ENCODE data around the gene STK11. TPM values are rescaled to one million over a fixed set of nuclear protein-coding genes. Genes with fewer than 3 reads are reported as not detected.

STK11 gene
- total and polyA plus RNA-seq, 2 of the 4 experiments (the other 2 are of a cell fraction), result 39.3 to 42.8 TPM

DNA sequence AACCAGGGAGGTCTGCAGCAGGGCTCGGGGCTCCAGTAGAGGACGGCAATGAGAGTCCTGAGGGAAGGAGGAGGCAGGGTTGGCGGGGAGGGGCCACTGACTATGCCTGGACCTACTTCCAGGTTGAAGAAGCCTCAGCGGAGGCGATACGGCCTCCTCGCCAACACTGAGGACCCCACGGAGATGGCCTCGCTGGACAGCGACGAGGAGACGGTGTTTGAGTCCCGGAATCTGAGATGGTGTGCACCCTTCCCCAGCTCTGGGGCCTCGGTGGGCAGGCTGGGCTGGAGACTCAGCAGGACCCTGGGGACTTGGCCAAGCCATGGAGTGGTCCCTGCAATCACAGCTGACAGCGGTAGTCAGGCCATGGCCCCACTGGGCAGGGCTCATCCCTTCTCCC is 71.5 kb downstream of the STK11 start:
- TF ChIP-seq FOS (IDR thresholded peaks at IDR 0.05; ENCODE audit: low read depth, low read length) (no peak), CHD1 (IDR thresholded peaks at IDR 0.05; ENCODE audit: low read depth, low read length) (no peak), RCOR1 (IDR thresholded peaks at IDR 0.05; ENCODE audit: insufficient replicate concordance, low read length) (no peak), USF2 (IDR thresholded peaks at IDR 0.05; ENCODE audit: low read depth, low read length) (no peak), RAD21 (IDR thresholded peaks at IDR 0.05; ENCODE audit: low read length) (no peak), BHLHE40 (IDR thresholded peaks at IDR 0.05; ENCODE audit: low read depth, low read length) (no peak), SMC3 (IDR thresholded peaks at IDR 0.05; ENCODE audit: low read depth, low read length) (no peak), CEBPB (IDR thresholded peaks at IDR 0.05; ENCODE audit: low read depth, low read length) (no peak), MXI1 (IDR thresholded peaks at IDR 0.05; ENCODE audit: borderline replicate concordance, low read depth, low read length) (no peak), ELK1 (IDR thresholded peaks at IDR 0.05; ENCODE audit: borderline replicate concordance, low read depth, low read length) (no peak), MAFK (IDR thresholded peaks at IDR 0.05; ENCODE audit: low read depth, low read length) (no peak), MAZ (IDR thresholded peaks at IDR 0.05; ENCODE audit: borderline replicate concordance, low read depth, low read length) (no peak), RFX5 (IDR thresholded peaks at IDR 0.05; ENCODE audit: low read depth, low read length) (no peak), POLR2A (IDR thresholded peaks at IDR 0.05; ENCODE audit: low read depth, low read length) (no peak), NFE2L2 (IDR thresholded peaks at IDR 0.05; ENCODE audit: low read depth, low read length) (no peak), CTCF (conservative IDR thresholded peaks at IDR 0.05; ENCODE audit: low read depth, low read length) (no peak)
- in situ Hi-C loops (cut with MboI; ENCODE audit: low sequenced_read_pairs), result no loop called here

More for the DNA sequence above, 71.5 kb downstream of the STK11 start:
- no peak overlapping the region for H2BK20ac ChIP-seq (ENCODE audit: low read depth, low read length)
- no peaks in the 10 kb centered on the region; the same call in 1 of the 2 replicates for H3K9me1 ChIP-seq (ENCODE audit: insufficient read depth, low read length)
- no peak overlapping the region for H3K56ac ChIP-seq (ENCODE audit: extremely low read depth, insufficient read depth, low read length)
- H3K4me1 ChIP-seq (ENCODE audit: control insufficient read depth, insufficient read depth, low read length), result peaks cover 15% of the 10 kb centered on the region
- POLR2A ChIA-PET (ENCODE audit: unreplicated experiment), result no interaction called here
- peaks cover 50% of the 10 kb centered on the region for H4K20me1 ChIP-seq (ENCODE audit: insufficient read depth, low read length)
- BruUV-seq (replicated peaks), result no TSS peak
- WGBS, 2 experiments (ENCODE audit: extremely low coverage in 2 of 2, insufficient read length in 1 of 2), result 97% methylated on average over 12 of the region's 15 CpGs; no CpG with 5 or more reads in 1 of the 2 experiments
- no peak overlapping the region for H3K18ac ChIP-seq (ENCODE audit: low read depth, low read length)
- no peak overlapping the region for H3K9ac ChIP-seq (ENCODE audit: low read depth, low read length)
- peak overlapping the region; percentile 100 for H2AK9ac ChIP-seq (replicated peaks; ENCODE audit: low read depth, low read length, poor library complexity)
- no peaks in the 10 kb centered on the region for H3K9me3 ChIP-seq (ENCODE audit: control insufficient read depth, insufficient read depth, low read length)
- H2BK120ac ChIP-seq (ENCODE audit: low read depth, low read length), result no peak overlapping the region
- no peak overlapping the region for H2BK5ac ChIP-seq (ENCODE audit: low read depth, low read length, poor library complexity, severe bottlenecking)
- CTCF ChIA-PET, result no interaction called here
- H3K4ac ChIP-seq (ENCODE audit: low read depth, low read length), result no peak overlapping the region
- peak overlapping the region; percentile 34; the same call in 1 of the 2 replicates for H2AK5ac ChIP-seq (ENCODE audit: low read depth, low read length)
- ATAC-seq (ENCODE audit: low read depth), result no peak
- no peak overlapping the region for H4K91ac ChIP-seq (ENCODE audit: insufficient read depth, low read depth, low read length)
- H3K23ac ChIP-seq (ENCODE audit: low read depth, low read length), result no peak overlapping the region
- H2BK15ac ChIP-seq (ENCODE audit: low read depth, low read length), result no peak overlapping the region
- no peak overlapping the region for H3K4me2 ChIP-seq (ENCODE audit: low read depth, low read length)
- peaks cover 22 to 52% of the 10 kb centered on the region in 2 experiments; a peak in 3 of 4 replicates for H3K79me1 ChIP-seq (ENCODE audit: low read depth in 1 of 2, low read length in 2 of 2)
- intact Hi-C loops (cut with micrococcal nuclease) (loop anchor here (5.0 kb wide), 2 partner anchors 85 to 130 kb away; partner anchors contain the start of gene DAZAP1), dilution Hi-C loops (cut with HindIII; ENCODE audit: low sequenced_read_pairs, unreplicated experiment) (no loop called here)
- no peaks in the 10 kb centered on the region for H3K27me3 ChIP-seq (ENCODE audit: control insufficient read depth, insufficient read depth, low read length)
- no peak overlapping the region for H3K4me3 ChIP-seq (ENCODE audit: insufficient read depth, low read depth, low read length)
- no peak overlapping the region for H2AFZ ChIP-seq (replicated peaks; ENCODE audit: low read length, poor library complexity)
- no peak for DNase-seq
- no peak overlapping the region for H4K5ac ChIP-seq (ENCODE audit: low read depth, low read length)
- H3K14ac ChIP-seq (replicated peaks; ENCODE audit: low read depth, low read length), result no peak overlapping the region
- H3K36me3 ChIP-seq (ENCODE audit: control insufficient read depth, insufficient read depth, low read length), result peaks cover 38% of the 10 kb centered on the region
- H4K8ac ChIP-seq (ENCODE audit: low read depth in 2 of 2, low read length in 2 of 2), result no peak overlapping the region
- H3K27ac ChIP-seq (ENCODE audit: insufficient read depth, low read length), result no peak overlapping the region

Data from IMR-90 (cell line).